ENCODE measurements around the gene UBE2Q2.

Gene UBE2Q2

DNA sequence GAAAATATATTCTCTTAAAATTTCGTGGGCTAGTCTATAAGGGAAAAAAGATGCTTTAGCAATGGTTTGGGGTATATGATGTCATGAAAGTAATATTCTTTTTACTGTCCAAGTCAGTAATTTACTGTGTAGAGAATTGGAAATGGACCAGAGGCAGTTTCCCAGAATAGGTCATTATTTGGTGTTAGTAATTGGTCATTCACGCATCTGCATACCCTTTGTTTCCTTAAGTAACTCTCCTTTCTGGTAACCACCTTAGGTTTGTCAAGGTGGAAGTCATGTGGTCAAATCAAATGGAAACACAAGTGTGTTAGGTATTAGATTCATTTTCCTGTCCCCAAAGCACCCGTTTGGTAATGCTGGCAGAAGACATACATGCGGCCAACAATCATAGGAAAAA, 84.4 kb downstream of the UBE2Q2 start:
- DNase-seq: no peak

DNA sequence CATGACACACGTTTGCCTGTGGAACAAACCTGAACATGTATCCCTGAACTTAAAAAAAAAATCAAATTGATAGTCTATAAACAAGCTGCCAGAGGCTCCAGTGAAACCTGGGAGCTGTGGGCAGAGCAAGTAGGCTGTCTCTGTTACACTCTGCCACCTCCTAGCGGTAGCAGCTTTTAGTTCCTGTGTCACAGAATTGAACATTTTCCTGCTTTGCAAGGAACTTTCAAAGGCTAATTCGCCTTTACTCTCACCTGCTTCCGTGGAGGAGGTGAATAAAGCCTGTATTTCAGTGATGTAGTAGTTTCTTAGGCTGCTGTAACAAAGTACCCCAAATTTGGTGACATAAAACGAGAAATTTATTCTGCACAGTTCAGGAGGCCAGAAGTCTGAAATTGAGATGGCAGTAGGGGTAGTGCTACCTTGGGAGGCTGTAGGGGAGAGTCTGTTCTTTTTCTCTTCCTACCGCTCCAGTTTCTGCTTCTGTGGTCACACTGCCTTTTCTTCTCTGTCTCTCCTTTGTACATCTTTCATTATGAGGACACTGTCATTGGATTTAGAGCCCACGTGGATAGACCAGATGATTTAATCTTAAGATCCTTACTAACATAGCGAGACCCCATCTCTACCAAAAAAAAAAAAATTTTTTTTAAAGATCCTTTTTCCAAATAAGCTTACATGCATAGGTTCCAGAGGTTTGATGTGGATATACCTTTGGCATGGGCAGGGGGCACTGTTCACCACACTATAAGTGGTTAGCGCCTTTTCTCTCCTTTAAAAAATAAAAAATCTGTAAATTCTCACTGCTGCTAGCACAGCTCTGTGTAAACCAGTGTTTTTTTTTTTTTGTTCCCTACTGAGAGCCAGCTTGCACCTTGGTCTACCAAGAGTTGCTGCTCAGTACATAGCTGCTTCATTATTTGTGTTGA, 85.7 kb downstream of the UBE2Q2 start:
- peak in 2 of 3 experiments; percentile 15 to 26 for DNase-seq

- peak in 2 of 3 experiments; percentile 7 to 76 for DNase-seq
These were observed 86.7 kb downstream of the UBE2Q2 start for GRCh38 chr15:75929799-75930565.

DNA sequence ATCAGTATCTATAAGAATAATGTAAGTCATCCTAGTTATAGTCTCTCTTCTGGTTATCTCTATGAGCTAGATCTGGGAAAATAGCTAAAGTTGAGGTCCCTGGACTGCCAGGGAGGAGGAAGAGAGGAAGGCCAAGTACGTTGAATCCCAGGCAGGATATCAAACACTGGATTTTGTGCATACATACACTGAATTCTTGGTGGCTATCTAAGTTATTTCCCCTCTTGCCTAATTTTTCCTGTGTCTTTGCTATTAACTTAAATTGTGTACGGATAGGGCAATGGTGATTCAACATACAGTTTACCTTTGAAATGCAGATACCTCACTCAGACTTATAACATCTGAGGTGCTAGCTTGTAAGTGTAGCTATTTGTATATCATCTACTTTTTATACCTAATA, 87.6 kb downstream of the UBE2Q2 start:
- DNase-seq: no peak

- DNase-seq: no peak
These were observed 99.2 kb downstream of the UBE2Q2 start for GRCh38 chr15:75942464-75942863.

DNA sequence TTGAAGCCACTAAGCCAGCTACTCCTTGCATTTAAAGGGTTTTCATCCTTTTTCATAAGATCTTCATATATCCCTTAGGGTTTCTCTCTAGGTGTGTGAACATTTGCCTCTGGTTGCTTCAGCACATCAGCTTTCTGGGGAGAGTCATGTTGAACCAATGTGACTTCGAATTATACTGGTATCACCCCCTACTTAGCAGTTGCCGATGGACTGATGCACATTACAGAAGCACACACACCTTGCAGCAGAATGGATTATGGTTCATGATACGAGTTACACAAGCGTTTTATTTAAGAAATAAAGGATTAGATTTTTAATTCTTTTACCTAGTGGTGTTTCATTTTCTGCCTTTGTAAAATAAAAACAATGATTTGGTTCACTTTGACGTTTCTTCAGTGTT, 100.0 kb downstream of the UBE2Q2 start:
- DNase-seq: no peak

DNA sequence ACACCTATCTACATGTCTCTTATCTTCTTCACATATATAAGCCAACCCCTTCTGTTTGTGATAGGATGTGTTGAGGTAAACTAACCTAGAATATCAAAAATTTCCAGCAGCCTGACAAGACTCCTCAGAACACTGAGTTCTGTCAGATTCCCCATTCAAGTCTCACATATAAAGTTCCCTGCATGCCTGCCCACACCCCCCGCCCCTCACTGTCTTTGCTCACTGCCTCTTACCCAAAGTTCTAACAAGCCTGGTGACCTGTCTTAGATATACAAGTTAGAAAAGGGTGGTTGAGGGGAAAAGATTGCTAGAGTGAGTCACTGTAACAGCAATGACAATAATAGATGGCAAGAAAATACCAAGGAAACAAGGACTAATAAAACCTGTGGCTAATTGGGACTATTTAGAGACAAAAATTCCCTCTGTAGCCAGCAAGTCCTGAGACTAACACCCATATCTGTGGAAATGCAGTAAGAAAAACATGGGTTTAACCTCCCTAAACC, 100.5 kb downstream of the UBE2Q2 start:
- DNase-seq: no peak

DNA sequence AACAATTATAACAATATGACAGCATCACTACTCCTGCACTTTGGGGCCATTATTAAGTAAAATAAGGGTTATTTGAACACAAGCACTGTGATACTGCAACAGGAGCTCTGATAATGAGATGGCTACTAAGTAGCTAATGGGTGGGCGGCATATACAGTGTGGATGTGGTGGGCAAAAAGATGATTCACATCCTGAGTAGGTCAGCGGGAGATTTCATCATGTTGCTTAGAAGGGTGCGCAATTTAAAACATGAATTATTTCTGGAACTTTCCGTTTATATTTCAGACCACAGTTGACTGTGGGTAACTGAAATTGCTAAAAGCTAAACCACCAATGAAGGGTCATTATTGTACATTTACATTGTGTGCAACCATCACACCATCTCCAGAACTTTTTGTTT, 102.7 kb downstream of the UBE2Q2 start:
- no peak for DNase-seq

DNA sequence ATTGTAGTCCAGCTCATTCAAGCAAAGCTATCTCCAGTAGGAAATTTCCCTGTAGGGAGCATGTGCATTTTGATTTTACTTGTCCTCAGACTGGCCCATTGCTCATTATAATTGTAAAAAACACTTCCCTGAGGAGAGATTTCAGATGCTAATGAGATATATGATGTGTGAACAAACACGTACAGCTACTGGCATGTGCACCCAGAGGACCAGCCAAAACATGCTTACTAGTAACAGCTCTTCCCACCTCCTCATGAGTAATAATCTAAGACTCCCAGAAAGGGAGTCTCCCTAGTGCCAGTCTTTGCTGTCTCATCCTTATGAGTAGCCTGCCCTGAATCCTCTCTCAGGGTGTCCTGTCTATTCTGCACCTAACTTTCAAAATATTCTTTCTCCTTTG, 103.8 kb downstream of the UBE2Q2 start:
- no peak for DNase-seq

DNA sequence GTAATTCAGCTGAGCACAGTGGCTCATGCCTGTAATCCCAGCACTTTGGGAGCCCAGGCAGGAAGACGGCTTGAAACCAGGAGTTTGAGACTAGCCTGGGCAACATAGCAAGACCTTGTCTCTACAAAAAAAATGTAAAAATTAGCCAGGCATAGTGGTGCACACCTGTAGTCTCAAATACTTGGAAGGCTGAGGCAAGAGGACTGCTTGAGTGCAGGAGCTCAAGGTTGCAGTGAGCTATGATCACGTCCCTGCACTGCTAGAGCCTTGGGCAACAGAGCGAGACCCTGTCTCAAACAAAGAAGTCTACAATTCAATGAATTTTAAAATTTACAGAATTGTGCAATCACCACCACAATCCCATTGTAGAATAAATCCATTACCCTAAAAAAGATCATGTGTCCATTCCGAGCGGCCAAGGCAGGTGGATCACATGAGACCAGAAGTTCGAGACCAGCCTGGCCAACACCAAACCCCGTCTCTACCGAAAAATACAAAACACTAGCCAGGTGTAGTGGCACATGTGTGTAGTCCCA, 105.6 kb downstream of the UBE2Q2 start:
- DNase-seq: no peak

Measured in NCI-H1417 (cell line).